ENCODE measurements around the gene AQP7. TPM values are rescaled to one million over a fixed set of nuclear protein-coding genes. Genes with fewer than 3 reads are reported as not detected.

The AQP7 gene
- total RNA-seq, 1 experiment from 2014 or later: 0.35 TPM

GRCh38 chr9:33414268-33414667 lies 11.9 kb upstream of the AQP7 start:
- TF ChIP-seq, protein P1, sequence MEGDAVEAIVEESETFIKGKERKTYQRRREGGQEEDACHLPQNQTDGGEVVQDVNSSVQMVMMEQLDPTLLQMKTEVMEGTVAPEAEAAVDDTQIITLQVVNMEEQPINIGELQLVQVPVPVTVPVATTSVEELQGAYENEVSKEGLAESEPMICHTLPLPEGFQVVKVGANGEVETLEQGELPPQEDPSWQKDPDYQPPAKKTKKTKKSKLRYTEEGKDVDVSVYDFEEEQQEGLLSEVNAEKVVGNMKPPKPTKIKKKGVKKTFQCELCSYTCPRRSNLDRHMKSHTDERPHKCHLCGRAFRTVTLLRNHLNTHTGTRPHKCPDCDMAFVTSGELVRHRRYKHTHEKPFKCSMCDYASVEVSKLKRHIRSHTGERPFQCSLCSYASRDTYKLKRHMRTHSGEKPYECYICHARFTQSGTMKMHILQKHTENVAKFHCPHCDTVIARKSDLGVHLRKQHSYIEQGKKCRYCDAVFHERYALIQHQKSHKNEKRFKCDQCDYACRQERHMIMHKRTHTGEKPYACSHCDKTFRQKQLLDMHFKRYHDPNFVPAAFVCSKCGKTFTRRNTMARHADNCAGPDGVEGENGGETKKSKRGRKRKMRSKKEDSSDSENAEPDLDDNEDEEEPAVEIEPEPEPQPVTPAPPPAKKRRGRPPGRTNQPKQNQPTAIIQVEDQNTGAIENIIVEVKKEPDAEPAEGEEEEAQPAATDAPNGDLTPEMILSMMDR (IDR thresholded peaks at IDR 0.05; ENCODE audit: unreplicated experiment): no peak
- Mint-ChIP-seq H3K27ac (ENCODE audit: unreplicated experiment) (no peak overlapping the region), H3K4me1 (ENCODE audit: low read depth, unreplicated experiment) (peaks cover 36% of the 10 kb centered on the region), H3K36me3 (ENCODE audit: insufficient read depth, unreplicated experiment) (peaks cover 8% of the 10 kb centered on the region), H3K9me3 (ENCODE audit: low read depth, unreplicated experiment) (no peaks in the 10 kb centered on the region), H3K4me3 (ENCODE audit: low read depth, unreplicated experiment) (no peak overlapping the region), H3K27me3 (ENCODE audit: unreplicated experiment) (no peaks in the 10 kb centered on the region)
- CTCF ChIA-PET: interaction anchor here (1.4 to 2.0 kb wide), 2 partner anchors 10 to 34 kb away, joined by 5 to 9 read pairs; partner anchors contain the start of gene AQP3
- no peak for DNase-seq
- intact Hi-C loops (cut with micrococcal nuclease; ENCODE audit: unreplicated experiment): loop anchor here (5.0 kb wide), 1 partner anchor 38 kb away; no protein-coding TSS in a partner anchor
- BruUV-seq (replicated peaks): no TSS peak

DNA sequence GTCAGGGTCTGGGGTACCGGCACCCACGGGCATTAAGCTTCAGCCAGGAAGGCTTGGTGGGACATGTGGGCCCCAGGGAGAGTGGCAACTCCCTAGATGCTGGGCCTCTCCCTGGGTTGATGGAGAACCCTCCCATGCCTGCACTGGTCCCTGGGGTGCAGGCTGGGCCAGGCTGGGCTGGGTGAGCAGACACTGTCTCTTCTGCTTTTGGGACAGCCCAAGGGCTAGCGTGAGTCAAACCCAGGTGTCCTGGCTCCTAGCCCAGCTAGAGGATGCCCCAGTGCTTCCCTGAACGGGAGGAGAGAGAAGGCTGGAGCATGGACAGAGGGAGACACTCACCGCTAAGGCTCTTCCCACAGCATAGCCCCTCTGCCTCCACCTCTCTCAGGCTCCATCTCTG lies 5.7 kb upstream of the AQP7 start:
- CTCF ChIA-PET: interaction anchor here (0.8 to 1.5 kb wide), 3 partner anchors 8 to 58 kb away, joined by 4 to 7 read pairs (median 4); partner anchors contain the start of gene AQP3
- TF ChIP-seq, protein P1 (IDR thresholded peaks at IDR 0.05; ENCODE audit: unreplicated experiment): no peak
- H3K4me3 Mint-ChIP-seq (ENCODE audit: low read depth, unreplicated experiment): no peak overlapping the region
- intact Hi-C loops (cut with micrococcal nuclease; ENCODE audit: unreplicated experiment): no loop called here
- H3K36me3 Mint-ChIP-seq (ENCODE audit: insufficient read depth, unreplicated experiment): no peaks in the 10 kb centered on the region
- no peak for DNase-seq
- H3K27ac Mint-ChIP-seq (ENCODE audit: unreplicated experiment): no peak overlapping the region
- H3K27me3 Mint-ChIP-seq (ENCODE audit: unreplicated experiment): no peaks in the 10 kb centered on the region
- peaks cover 10% of the 10 kb centered on the region for H3K4me1 Mint-ChIP-seq (ENCODE audit: low read depth, unreplicated experiment)
- H3K9me3 Mint-ChIP-seq (ENCODE audit: low read depth, unreplicated experiment): no peaks in the 10 kb centered on the region
- BruUV-seq (replicated peaks): no TSS peak

- peaks cover 10% of the 10 kb centered on the region for H3K4me1 Mint-ChIP-seq (ENCODE audit: low read depth, unreplicated experiment)
- CTCF ChIA-PET: interaction anchor here (0.6 to 1.5 kb wide), 4 partner anchors 9 to 1132 kb away, joined by 3 to 7 read pairs (median 4); no protein-coding TSS in a partner anchor
- no peak overlapping the region for H3K4me3 Mint-ChIP-seq (ENCODE audit: low read depth, unreplicated experiment)
- intact Hi-C loops (cut with micrococcal nuclease; ENCODE audit: unreplicated experiment): no loop called here
- DNase-seq: no peak
- no peak overlapping the region for H3K27ac Mint-ChIP-seq (ENCODE audit: unreplicated experiment)
- TF ChIP-seq, protein P1 (IDR thresholded peaks at IDR 0.05; ENCODE audit: unreplicated experiment): no peak
- no peaks in the 10 kb centered on the region for H3K9me3 Mint-ChIP-seq (ENCODE audit: low read depth, unreplicated experiment)
- H3K27me3 Mint-ChIP-seq (ENCODE audit: unreplicated experiment): no peaks in the 10 kb centered on the region
- no peaks in the 10 kb centered on the region for H3K36me3 Mint-ChIP-seq (ENCODE audit: insufficient read depth, unreplicated experiment)
- BruUV-seq (replicated peaks): no TSS peak
Observed at GRCh38 chr9:33407061-33407460, 4.7 kb upstream of the AQP7 start.

- no TSS peak for BruUV-seq (replicated peaks)
- TF ChIP-seq, protein P1 (IDR thresholded peaks at IDR 0.05; ENCODE audit: unreplicated experiment): no peak
- Mint-ChIP-seq H3K27me3 (ENCODE audit: unreplicated experiment) (no peaks in the 10 kb centered on the region), H3K4me3 (ENCODE audit: low read depth, unreplicated experiment) (no peak overlapping the region), H3K9me3 (ENCODE audit: low read depth, unreplicated experiment) (no peaks in the 10 kb centered on the region), H3K4me1 (ENCODE audit: low read depth, unreplicated experiment) (peaks cover 10% of the 10 kb centered on the region), H3K27ac (ENCODE audit: unreplicated experiment) (no peak overlapping the region), H3K36me3 (ENCODE audit: insufficient read depth, unreplicated experiment) (no peaks in the 10 kb centered on the region)
- DNase-seq: no peak
- CTCF ChIA-PET: interaction anchor here (0.6 to 2.5 kb wide), 4 partner anchors 10 to 62 kb away, joined by 3 to 9 read pairs (median 4); partner anchors contain the start of gene AQP3
- intact Hi-C loops (cut with micrococcal nuclease; ENCODE audit: unreplicated experiment): no loop called here
Observed at GRCh38 chr9:33404788-33405362, 2.5 kb upstream of the AQP7 start.
